DOHH2 (cell line): ENCODE measurements around the gene HYAL1.

Experiments
- H3F3A ChIP-seq: fragments of 200-600 bp; sonication (generic), shearing (Covaris generic); 2 replicates; pipeline ENCODE4 v1.6.0; 2016; ENCODE audit warnings: antibody characterized with exemption, mild to moderate bottlenecking; ENCODE audit not compliant: control insufficient read depth, insufficient read depth
- H3K27ac ChIP-seq: fragments of 200-600 bp; sonication (generic); 2 replicates; pipeline ENCODE4 v1.5.1; 2014; ENCODE audit warnings: low read depth, mild to moderate bottlenecking, low read length, moderate library complexity
- H3K27me3 ChIP-seq: fragments of 200-600 bp; sonication (generic); 2 replicates; pipeline ENCODE4 v1.6.1; 2014; ENCODE audit warnings: mild to moderate bottlenecking, low read length, mixed read lengths; ENCODE audit not compliant: control insufficient read depth
- H3K36me3 ChIP-seq: fragments of 200-600 bp; sonication (generic); 2 replicates; pipeline ENCODE4 v1.6.1; 2014; ENCODE audit warnings: mild to moderate bottlenecking, low read length, moderate library complexity, mixed read lengths; ENCODE audit not compliant: control insufficient read depth
- H3K4me1 ChIP-seq: fragments of 200-600 bp; sonication (generic); 2 replicates; pipeline ENCODE4 v1.6.1; 2014; ENCODE audit warnings: mild to moderate bottlenecking, low read length, mixed read lengths; ENCODE audit not compliant: control insufficient read depth
- H3K4me2 ChIP-seq: fragments of 200-600 bp; sonication (generic); 2 replicates; pipeline ENCODE4 v1.6.0; 2014; ENCODE audit warnings: mild to moderate bottlenecking, low read length, moderate library complexity
- H3K4me3 ChIP-seq: fragments of 200-600 bp; sonication (generic); 2 replicates; pipeline ENCODE4 v1.5.1; 2014; ENCODE audit warnings: mild to moderate bottlenecking, low read length, mixed read lengths
- H3K79me2 ChIP-seq: fragments of 200-600 bp; sonication (generic); 2 replicates; pipeline ENCODE4 v1.6.1; 2014; ENCODE audit warnings: mild to moderate bottlenecking, low read length, mixed read lengths; ENCODE audit not compliant: control insufficient read depth
- H3K9me2 ChIP-seq: fragments of 200-600 bp; sonication (generic); replicated peaks from 2 replicates; pipeline ENCODE4 v1.6.1; 2014; ENCODE audit warnings: mild to moderate bottlenecking, low read length, mixed read lengths; ENCODE audit not compliant: control insufficient read depth
- H3K9me3 ChIP-seq: fragments of 200-600 bp; sonication (generic); 2 replicates; pipeline ENCODE4 v1.6.1; 2014; ENCODE audit warnings: antibody characterized with exemption, low read length, mixed read lengths; ENCODE audit not compliant: control insufficient read depth, insufficient read depth
- H4K20me1 ChIP-seq: fragments of 200-600 bp; sonication (generic); 2 replicates; pipeline ENCODE4 v1.6.0; 2014; ENCODE audit warnings: low read depth, mild to moderate bottlenecking, antibody characterized with exemption, low read length, moderate library complexity; ENCODE audit not compliant: control insufficient read depth, insufficient read depth
- EZH2phosphoT487 ChIP-seq: fragments of 200-600 bp; sonication (generic); IDR thresholded peaks from 2 replicates; pipeline ENCODE4 v1.6.1; 2017; ENCODE audit warnings: borderline replicate concordance, mild to moderate bottlenecking, antibody characterized with exemption, low read length, moderate library complexity, mixed read lengths
- TF ChIP-seq, protein P1 (sequence below): fragments of 200-600 bp; sonication (generic); IDR thresholded peaks from one replicate; pipeline ENCODE4 v1.5.1; 2014; ENCODE audit warnings: antibody characterized with exemption, mild to moderate bottlenecking, low read depth, low read length; ENCODE audit not compliant: poor library complexity, severe bottlenecking

The HYAL1 gene

DNA sequence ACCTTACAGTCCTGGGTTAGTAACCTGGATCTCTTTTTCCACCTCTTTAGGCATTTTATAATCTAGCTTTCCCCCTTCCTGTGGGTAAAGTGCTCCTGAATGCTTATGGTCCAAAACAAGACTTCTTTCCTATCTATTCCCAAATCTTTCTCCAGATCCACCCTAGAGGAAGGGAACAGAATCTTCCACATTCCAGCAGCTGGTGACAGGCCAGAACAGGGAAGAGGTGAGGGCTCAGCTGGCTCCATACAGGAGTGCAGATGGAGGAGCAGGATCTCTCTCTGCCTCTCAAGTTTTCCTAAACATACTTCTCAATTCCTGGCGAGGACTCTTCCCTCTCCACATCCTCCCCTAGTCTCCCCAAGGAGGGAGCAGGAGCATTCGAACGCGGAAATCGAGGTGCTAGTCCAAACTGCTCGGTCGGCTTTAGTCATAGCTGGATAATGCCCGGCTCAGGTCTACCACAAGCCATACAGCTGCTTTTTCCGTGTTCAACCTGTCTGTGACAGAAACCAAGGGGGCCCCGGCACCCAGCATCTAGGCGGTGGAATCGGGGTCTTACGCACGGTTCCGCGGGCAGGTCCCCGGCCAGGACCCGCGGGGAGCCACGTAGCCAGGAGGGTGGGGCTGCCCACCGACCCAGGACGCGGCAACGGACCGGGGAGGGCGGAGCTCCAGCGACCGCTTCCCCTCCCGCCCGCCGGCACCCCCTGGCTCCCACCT lies 33.2 kb upstream of the HYAL1 start:
- TF ChIP-seq EZH2phosphoT487 = no peak
- TF ChIP-seq, protein P1, sequence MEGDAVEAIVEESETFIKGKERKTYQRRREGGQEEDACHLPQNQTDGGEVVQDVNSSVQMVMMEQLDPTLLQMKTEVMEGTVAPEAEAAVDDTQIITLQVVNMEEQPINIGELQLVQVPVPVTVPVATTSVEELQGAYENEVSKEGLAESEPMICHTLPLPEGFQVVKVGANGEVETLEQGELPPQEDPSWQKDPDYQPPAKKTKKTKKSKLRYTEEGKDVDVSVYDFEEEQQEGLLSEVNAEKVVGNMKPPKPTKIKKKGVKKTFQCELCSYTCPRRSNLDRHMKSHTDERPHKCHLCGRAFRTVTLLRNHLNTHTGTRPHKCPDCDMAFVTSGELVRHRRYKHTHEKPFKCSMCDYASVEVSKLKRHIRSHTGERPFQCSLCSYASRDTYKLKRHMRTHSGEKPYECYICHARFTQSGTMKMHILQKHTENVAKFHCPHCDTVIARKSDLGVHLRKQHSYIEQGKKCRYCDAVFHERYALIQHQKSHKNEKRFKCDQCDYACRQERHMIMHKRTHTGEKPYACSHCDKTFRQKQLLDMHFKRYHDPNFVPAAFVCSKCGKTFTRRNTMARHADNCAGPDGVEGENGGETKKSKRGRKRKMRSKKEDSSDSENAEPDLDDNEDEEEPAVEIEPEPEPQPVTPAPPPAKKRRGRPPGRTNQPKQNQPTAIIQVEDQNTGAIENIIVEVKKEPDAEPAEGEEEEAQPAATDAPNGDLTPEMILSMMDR = no peak
- Histone ChIP-seq H3K79me2 (peaks cover 87% of the 10 kb centered on the region), H3K9me3 (no peaks in the 10 kb centered on the region), H3K27ac (peak overlapping the region; percentile 90), H3K4me3 (peak overlapping the region; percentile 83), H3K4me1 (peaks cover 65% of the 10 kb centered on the region), H3K9me2 (no peaks in the 10 kb centered on the region), H3F3A (peaks cover 13% of the 10 kb centered on the region), H4K20me1 (0 out of 2 replicates have a peak, but pooled peaks cover 10% of the 10 kb centered on the region), H3K4me2 (peak overlapping the region; percentile 98), H3K27me3 (no peaks in the 10 kb centered on the region), H3K36me3 (peaks cover 72% of the 10 kb centered on the region)

DNA sequence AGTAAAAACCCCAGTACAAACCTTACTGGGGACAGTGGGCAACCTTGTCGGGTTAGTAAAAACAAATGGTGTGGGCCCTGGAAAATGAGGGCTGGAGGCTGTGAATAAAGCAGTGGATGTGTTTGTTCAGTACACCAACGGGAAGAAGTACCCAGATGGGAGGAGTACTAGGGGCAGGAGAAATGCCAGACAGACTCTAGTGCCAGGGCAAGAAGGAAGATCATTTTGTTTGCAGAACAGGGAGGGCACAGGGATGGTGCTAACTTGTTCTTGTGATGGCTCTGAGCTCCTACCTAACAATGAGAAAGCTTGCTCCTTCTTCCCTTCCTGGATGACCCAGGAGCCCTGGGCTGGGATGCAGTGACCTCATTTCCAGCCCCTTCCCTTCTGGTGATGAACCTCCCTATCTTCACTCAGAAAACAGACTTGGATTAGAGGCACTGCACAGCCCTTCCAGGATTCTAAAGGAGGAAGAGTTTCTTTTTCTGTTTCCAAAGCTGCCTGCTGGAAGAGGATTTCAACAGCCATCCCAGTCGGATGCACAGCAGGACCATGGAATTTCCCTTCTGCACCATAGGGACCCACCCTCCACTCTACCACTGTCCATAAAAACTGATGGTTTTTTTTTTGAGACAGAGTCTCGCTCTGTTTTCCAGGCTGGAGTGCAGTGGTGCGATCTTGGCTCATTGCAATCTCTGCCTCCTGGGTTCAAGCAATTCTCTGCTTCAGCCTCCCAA lies 31.1 kb upstream of the HYAL1 start:
- TF ChIP-seq EZH2phosphoT487 = no peak
- TF ChIP-seq, protein P1 = no peak
- peak overlapping the region; percentile 41 for H3K4me2 ChIP-seq
- H3K9me3 ChIP-seq = no peaks in the 10 kb centered on the region
- H3K4me3 ChIP-seq = no peak overlapping the region
- H3K4me1 ChIP-seq = peaks cover 44% of the 10 kb centered on the region
- H3K27ac ChIP-seq = no peak overlapping the region
- no peaks in the 10 kb centered on the region for H3K9me2 ChIP-seq
- 0 out of 2 replicates have a peak, but pooled peaks cover 10% of the 10 kb centered on the region for H4K20me1 ChIP-seq
- no peaks in the 10 kb centered on the region for H3K27me3 ChIP-seq
- H3K36me3 ChIP-seq = peaks cover 88% of the 10 kb centered on the region
- H3F3A ChIP-seq = peaks cover 19% of the 10 kb centered on the region
- peaks cover 75% of the 10 kb centered on the region for H3K79me2 ChIP-seq

DNA sequence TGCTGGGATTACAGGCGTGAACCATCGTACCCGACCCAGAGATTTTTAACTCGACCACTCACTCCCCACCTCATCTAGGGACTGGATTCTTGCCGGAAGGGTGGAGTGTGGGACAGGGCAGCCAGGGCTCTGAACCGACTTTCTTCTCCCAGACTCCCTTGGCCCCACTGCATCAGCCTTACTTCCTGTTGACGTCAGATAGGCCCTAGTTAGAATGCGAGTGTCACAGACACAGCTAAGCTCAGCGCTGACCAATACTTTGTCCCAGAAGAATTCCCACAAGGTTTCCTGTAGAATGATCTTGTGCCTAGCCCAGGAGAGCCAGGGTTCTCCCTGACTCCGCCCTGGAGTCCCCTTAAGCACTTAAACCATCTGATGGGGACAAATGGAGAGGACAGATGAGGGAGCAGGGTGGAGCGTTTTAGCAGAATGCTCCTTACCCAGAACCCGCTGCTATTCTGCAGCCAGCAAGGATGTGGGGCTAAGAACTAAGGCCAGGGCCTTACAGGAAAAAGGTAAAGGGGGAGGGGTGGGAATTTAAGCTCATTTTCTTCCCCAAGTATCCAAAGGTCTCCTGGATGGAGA lies 30.5 kb upstream of the HYAL1 start:
- Histone ChIP-seq H3K36me3 (peaks cover 90% of the 10 kb centered on the region), H3K79me2 (peaks cover 69% of the 10 kb centered on the region), H3K27ac (no peak overlapping the region), H3F3A (peaks cover 22% of the 10 kb centered on the region), H3K27me3 (no peaks in the 10 kb centered on the region), H3K4me2 (peak overlapping the region; percentile 41), H4K20me1 (0 out of 2 replicates have a peak, but pooled peaks cover 10% of the 10 kb centered on the region), H3K4me3 (no peak overlapping the region), H3K4me1 (peaks cover 44% of the 10 kb centered on the region), H3K9me2 (no peaks in the 10 kb centered on the region), H3K9me3 (no peaks in the 10 kb centered on the region)
- TF ChIP-seq, protein P1 = no peak
- no peak for TF ChIP-seq EZH2phosphoT487
